Liver (tissue), 9 donors: ENCODE data around the gene SLC16A6. TPM values are rescaled to one million over a fixed set of nuclear protein-coding genes. Genes with fewer than 3 reads are reported as not detected.

Experiments used
- DNase-seq: peaks from one replicate; pipeline ENCODE4 v3.0.0-alpha.2; 2017; ENCODE audit warnings: low spot score
- H3K27ac ChIP-seq, 2 donors: one replicate each; pipeline ENCODE4 v1.7.0; 2013; ENCODE audit warnings: inconsistent platforms in 2 of 2, low read length in 2 of 2, control low read depth in 1 of 2, low read depth in 1 of 2, mild to moderate bottlenecking in 1 of 2
- H3K27me3 ChIP-seq, 4 donors: one replicate each; pipeline versions ENCODE4 v1.6.1 to v1.7.0; 2013; ENCODE audit warnings: low read length in 3 of 4, inconsistent platforms in 1 of 4, mild to moderate bottlenecking in 1 of 4, moderate library complexity in 1 of 4; ENCODE audit not compliant: control insufficient read depth in 4 of 4, insufficient read depth in 4 of 4
- H3K36me3 ChIP-seq, 4 donors: one replicate each; pipeline versions ENCODE4 v1.6.1 to v1.7.0; 2013; ENCODE audit warnings: low read length in 3 of 4, mild to moderate bottlenecking in 3 of 4, low read depth in 1 of 4, moderate library complexity in 1 of 4; ENCODE audit not compliant: control insufficient read depth in 4 of 4, insufficient read depth in 3 of 4
- H3K4me1 ChIP-seq, 4 donors: one replicate each; pipeline versions ENCODE4 v1.6.1 to v1.7.0; 2013; ENCODE audit warnings: low read length in 3 of 4, mild to moderate bottlenecking in 3 of 4, moderate library complexity in 1 of 4; ENCODE audit not compliant: control insufficient read depth in 4 of 4, insufficient read depth in 4 of 4
- H3K4me3 ChIP-seq, 3 donors: one replicate each; pipeline versions ENCODE4 v1.6.1 to v1.7.0; 2013; ENCODE audit warnings: low read length in 3 of 3, control low read depth in 1 of 3, low read depth in 1 of 3, mild to moderate bottlenecking in 1 of 3
- H3K9ac ChIP-seq, 2 donors: one replicate each; pipeline ENCODE4 v1.7.0; 2013; ENCODE audit warnings: low read length in 2 of 2, mild to moderate bottlenecking in 2 of 2, moderate library complexity in 2 of 2, control low read depth in 1 of 2, low read depth in 1 of 2
- H3K9me3 ChIP-seq, 4 donors: one replicate each; pipeline versions ENCODE4 v1.6.1 to v1.7.0; 2013; ENCODE audit warnings: low read length in 3 of 4; ENCODE audit not compliant: control insufficient read depth in 4 of 4
- CTCF ChIP-seq: fragments of 150-350 bp; IDR thresholded peaks from 2 replicates; pipeline ENCODE4 v1.5.1; 2017; ENCODE audit warnings: improper control_type of control experiment, low read depth, low read length; ENCODE audit not compliant: missing input control
- EGR1 ChIP-seq, 2 donors: IDR thresholded peaks; 2 replicates each; pipeline ENCODE4 v1.6.1; 2016 to 2018; ENCODE audit warnings: antibody characterized with exemption in 2 of 2, low read depth in 2 of 2
- FOXA1 ChIP-seq: IDR thresholded peaks from 2 replicates; pipeline ENCODE4 v1.6.1; 2016; ENCODE audit warnings: antibody characterized with exemption
- FOXA2 ChIP-seq: IDR thresholded peaks from 2 replicates; pipeline ENCODE4 v1.6.1; 2016; ENCODE audit warnings: antibody characterized with exemption
- GABPA ChIP-seq, 2 donors: IDR thresholded peaks in 1 of 2; conservative IDR thresholded peaks in 1 of 2; 2 replicates each; pipeline ENCODE4 v1.6.1; 2016; ENCODE audit warnings: antibody characterized with exemption in 2 of 2, mild to moderate bottlenecking in 1 of 2, moderate library complexity in 1 of 2
- HNF4A ChIP-seq, 2 donors: conservative IDR thresholded peaks; 2 replicates each; pipeline ENCODE4 v1.6.1; 2016; ENCODE audit warnings: antibody characterized with exemption in 2 of 2, mild to moderate bottlenecking in 2 of 2
- HNF4G ChIP-seq: IDR thresholded peaks from 2 replicates; pipeline ENCODE4 v1.6.1; 2016; ENCODE audit warnings: antibody characterized with exemption
- JUND ChIP-seq, 2 donors: IDR thresholded peaks; 2 replicates each; pipeline ENCODE4 v1.6.1; 2016; ENCODE audit warnings: antibody characterized with exemption in 2 of 2
- MAX ChIP-seq: IDR thresholded peaks from 2 replicates; pipeline ENCODE4 v1.6.1; 2016; ENCODE audit warnings: antibody characterized with exemption
- NR2F2 ChIP-seq: IDR thresholded peaks from 2 replicates; pipeline ENCODE4 v1.6.1; 2016; ENCODE audit warnings: antibody characterized with exemption
- RAD21 ChIP-seq, 2 donors: IDR thresholded peaks; 2 replicates each; pipeline ENCODE4 v1.6.1; 2016; ENCODE audit warnings: antibody characterized with exemption in 2 of 2, mild to moderate bottlenecking in 2 of 2
- REST ChIP-seq: IDR thresholded peaks from 2 replicates; pipeline ENCODE4 v1.6.1; 2016; ENCODE audit warnings: antibody characterized with exemption, mild to moderate bottlenecking
- RXRA ChIP-seq, 2 donors: IDR thresholded peaks; 2 replicates each; pipeline ENCODE4 v1.6.1; 2017 to 2018; ENCODE audit warnings: antibody characterized with exemption in 2 of 2, mild to moderate bottlenecking in 1 of 2
- SP1 ChIP-seq: IDR thresholded peaks from 2 replicates; pipeline ENCODE4 v1.6.1; 2018; ENCODE audit warnings: antibody characterized with exemption, mild to moderate bottlenecking
- TAF1 ChIP-seq: conservative IDR thresholded peaks from 2 replicates; pipeline ENCODE4 v1.6.1; 2016; ENCODE audit warnings: antibody characterized with exemption, mild to moderate bottlenecking
- YY1 ChIP-seq: IDR thresholded peaks from 2 replicates; pipeline ENCODE4 v1.6.1; 2016; ENCODE audit warnings: antibody characterized with exemption, mild to moderate bottlenecking
- ZBTB33 ChIP-seq: IDR thresholded peaks from 2 replicates; pipeline ENCODE4 v1.6.1; 2016; ENCODE audit warnings: antibody characterized with exemption
- WGBS: extraction: QIAGEN DNeasy Blood & Tissue Kit; methylation state at CpG from one replicate; pipeline ENCODE4 v1.1.7; 2013; 5-methylcytosine and 5-hydroxymethylcytosine counted together
- polyA plus RNA-seq, 2 donors: library from polyadenylated mRNA; stranded (reverse) in 1 of 2; unstranded in 1 of 2; fragments of 200-250 nt in 1 of 2; fragments of >200 nt in 1 of 2; fragmentation: Nextera tagmentation in 1 of 2; extraction: Ambion mirVana in 1 of 2; gene quantifications; one replicate each; pipeline versions ENCODE4 v1.2.1 to v1.2.3, GENCODE V29; 2013 to 2015
- total RNA-seq, 2 donors: library from RNA; depleted of rRNA; stranded (reverse); fragments of >200 nt; gene quantifications; one replicate each; pipeline ENCODE4 v1.2.3, GENCODE V29; 2014
- TF ChIP-seq, protein P1 (sequence below): IDR thresholded peaks from 2 replicates; pipeline ENCODE4 v1.6.1; 2016; ENCODE audit warnings: antibody characterized with exemption
- donor health status: healthy.
- donor health status: healthy.
- donor health status: healthy.
- donor health status: healthy.
- donor health status: healthy.

The SLC16A6 gene
- total and polyA plus RNA-seq, 4 donors, result 0.11 to 0.92 (median 0.59) TPM

GRCh38 chr17:68289473-68289872 is 1.5 kb downstream of the SLC16A6 start:
- peaks cover 5 to 22% (median 15%) of the 10 kb centered on the region in 4 donors for H3K4me1 ChIP-seq
- H3K9ac ChIP-seq, result peak overlapping the region in 1 of 2 donors; percentile 54
- H3K4me3 ChIP-seq, result no peak overlapping the region
- peak overlapping the region in 1 of 2 donors; percentile 36 for H3K27ac ChIP-seq
- 91% methylated on average over 7 of the region's 7 CpGs for WGBS
- TF ChIP-seq CTCF, result no peak
- TF ChIP-seq HNF4G, result no peak
- TF ChIP-seq EGR1 (IDR thresholded peaks at IDR 0.05; ENCODE audit: low read depth in 2 of 2), result no peak
- TF ChIP-seq SP1, result no peak
- TF ChIP-seq HNF4A (conservative IDR thresholded peaks at IDR 0.05), result no peak
- TF ChIP-seq, protein P1, sequence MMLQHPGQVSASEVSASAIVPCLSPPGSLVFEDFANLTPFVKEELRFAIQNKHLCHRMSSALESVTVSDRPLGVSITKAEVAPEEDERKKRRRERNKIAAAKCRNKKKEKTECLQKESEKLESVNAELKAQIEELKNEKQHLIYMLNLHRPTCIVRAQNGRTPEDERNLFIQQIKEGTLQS, result no peak
- TF ChIP-seq FOXA2, result no peak
- TF ChIP-seq NR2F2, result no peak
- TF ChIP-seq GABPA (IDR thresholded peaks at IDR 0.05 in 1 of 2, conservative IDR thresholded peaks at IDR 0.05 in 1 of 2), result no peak
- TF ChIP-seq JUND (IDR thresholded peaks at IDR 0.05), result no peak
- TF ChIP-seq TAF1, result no peak
- no peak for TF ChIP-seq ZBTB33
- no peak for TF ChIP-seq RXRA (IDR thresholded peaks at IDR 0.05)
- no peak for TF ChIP-seq REST
- no peak for TF ChIP-seq FOXA1
- no peak for TF ChIP-seq RAD21 (IDR thresholded peaks at IDR 0.05)
- no peak for TF ChIP-seq YY1
- no peak for TF ChIP-seq MAX
- DNase-seq, result no peak
- no peaks in the 10 kb centered on the region for H3K27me3 ChIP-seq
- no peaks in the 10 kb centered on the region for H3K36me3 ChIP-seq
- H3K9me3 ChIP-seq, result no peaks in the 10 kb centered on the region
